Spleen (tissue), 7 donors: Measurements from ENCODE around the gene TM9SF2.

ENCODE experiments used
- POLR2A ChIP-seq, 3 donors: fragments of 450-650 bp; IDR thresholded peaks; one replicate each; pipeline ENCODE4 v1.5.1; 2017; ENCODE audit warnings: antibody characterized with exemption in 3 of 3, mild to moderate bottlenecking in 1 of 3
- POLR2AphosphoS5 ChIP-seq, 3 donors: sonication (generic); formaldehyde crosslinking; IDR thresholded peaks; one replicate each; pipeline ENCODE4 v1.5.1; 2017; ENCODE audit warnings: antibody characterized with exemption in 3 of 3
- TF ChIP-seq, protein P1 (sequence below), 11 experiments: fragments of 200-600 bp in 7 of 11; fragments of 450-650 bp in 4 of 11; sonication (generic) in 4 of 11; IDR thresholded peaks in 8 of 11; conservative IDR thresholded peaks in 3 of 11; 1 replicate in 7 of 11; 2 replicates in 4 of 11; pipeline versions ENCODE4 v1.4.0 to v1.8.0; 2016 to 2021; ENCODE audit warnings: antibody characterized with exemption in 11 of 11, inconsistent platforms in 4 of 11, mild to moderate bottlenecking in 1 of 11
- donor health status: DM: no; HTN: no; CAD: no; lungs with moderate emphysema.
- donor health status: DM: no; HTN: no; CAD: no.
- donor health status: DM: no; HTN: no; CAD: no.

DNA sequence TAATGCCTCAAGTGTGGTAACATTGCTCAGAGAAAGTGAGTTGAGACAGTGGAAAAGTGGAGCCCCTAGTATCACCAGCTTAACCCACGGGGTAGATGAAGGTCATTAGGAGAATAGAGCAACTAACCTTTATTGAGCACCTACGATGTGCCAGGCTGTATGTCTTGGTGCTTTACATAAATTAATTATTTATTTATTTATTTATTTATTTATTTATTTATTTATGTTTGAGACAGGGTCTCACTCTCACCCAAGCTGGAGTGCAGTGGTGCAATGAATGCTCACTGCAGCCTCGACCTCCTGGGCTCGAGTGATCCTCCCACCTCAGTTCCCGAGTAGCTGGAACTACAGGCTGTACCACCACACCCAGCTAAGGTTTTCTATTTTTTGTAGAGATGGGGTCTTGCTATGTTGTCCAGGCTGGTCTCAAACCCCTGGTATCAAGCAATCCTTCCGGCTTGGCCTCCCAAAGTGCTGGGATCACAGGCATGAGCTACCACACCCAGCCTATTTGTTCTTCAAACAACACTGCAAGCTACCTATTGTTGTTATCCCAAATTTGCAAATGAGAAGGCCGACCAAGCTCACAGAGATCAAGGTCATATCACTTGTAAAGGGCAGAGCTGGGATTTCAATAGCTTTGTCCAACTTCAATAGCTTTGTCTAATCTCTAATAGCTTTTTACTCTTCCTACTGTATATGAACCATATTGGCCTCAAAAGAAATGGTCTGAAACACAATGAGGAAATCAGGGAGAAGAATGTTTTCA is 79.4 kb downstream of the TM9SF2 start:
- TF ChIP-seq, protein P1, sequence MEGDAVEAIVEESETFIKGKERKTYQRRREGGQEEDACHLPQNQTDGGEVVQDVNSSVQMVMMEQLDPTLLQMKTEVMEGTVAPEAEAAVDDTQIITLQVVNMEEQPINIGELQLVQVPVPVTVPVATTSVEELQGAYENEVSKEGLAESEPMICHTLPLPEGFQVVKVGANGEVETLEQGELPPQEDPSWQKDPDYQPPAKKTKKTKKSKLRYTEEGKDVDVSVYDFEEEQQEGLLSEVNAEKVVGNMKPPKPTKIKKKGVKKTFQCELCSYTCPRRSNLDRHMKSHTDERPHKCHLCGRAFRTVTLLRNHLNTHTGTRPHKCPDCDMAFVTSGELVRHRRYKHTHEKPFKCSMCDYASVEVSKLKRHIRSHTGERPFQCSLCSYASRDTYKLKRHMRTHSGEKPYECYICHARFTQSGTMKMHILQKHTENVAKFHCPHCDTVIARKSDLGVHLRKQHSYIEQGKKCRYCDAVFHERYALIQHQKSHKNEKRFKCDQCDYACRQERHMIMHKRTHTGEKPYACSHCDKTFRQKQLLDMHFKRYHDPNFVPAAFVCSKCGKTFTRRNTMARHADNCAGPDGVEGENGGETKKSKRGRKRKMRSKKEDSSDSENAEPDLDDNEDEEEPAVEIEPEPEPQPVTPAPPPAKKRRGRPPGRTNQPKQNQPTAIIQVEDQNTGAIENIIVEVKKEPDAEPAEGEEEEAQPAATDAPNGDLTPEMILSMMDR (IDR thresholded peaks at IDR 0.05 in 8 of 11, conservative IDR thresholded peaks at IDR 0.05 in 3 of 11): no peak
- no peak for TF ChIP-seq POLR2AphosphoS5 (IDR thresholded peaks at IDR 0.05)
- TF ChIP-seq POLR2A (IDR thresholded peaks at IDR 0.05): no peak
